Heart left ventricle (tissue), 13 donors: ENCODE measurements around the gene XK.

ENCODE experiments used
- CTCF ChIP-seq, 12 donors: fragments of 200-600 bp; sonication (generic) in 4 of 12; IDR thresholded peaks; one replicate each; pipeline versions ENCODE4 v1.5.0 to v1.8.0; 2018 to 2022; ENCODE audit warnings: antibody characterized with exemption in 12 of 12, mild to moderate bottlenecking in 5 of 12
- POLR2A ChIP-seq, 2 donors: fragments of 450-650 bp; IDR thresholded peaks; one replicate each; pipeline ENCODE4 v1.6.1; 2017; ENCODE audit warnings: antibody characterized with exemption in 2 of 2, mild to moderate bottlenecking in 2 of 2, moderate library complexity in 2 of 2
- donor health status: ischemic (EF 13 %, LVEDD 7.1; RV severe dilation, severe dysfunction).
- donor health status: DM: no; HTN: yes; CAD: no.
- donor health status: DM: no; HTN: no; CAD: no.
- donor health status: ischemic (EF 25% LVEDD 6.9; RV normal size, moderate dysfunction).
- donor health status: ischemic (EF 25% LVEDD 5.7; RV mildly dilated, moderate dysfunction).
- donor health status: ischemic (EF 35%, LVEDD 5.7; RV mildly dilated, moderate dysfunction).
- donor health status: nonischemic (EF 11% LVEDD 7.7; RV severe dilation, severe dysfunction).
- donor health status: DM: yes; HTN: yes; CAD: no.
- donor health status: PGD.
- donor health status: ischemic (EF 29% LVEDD 5.4; RV normal size, mild dysfunction).
- donor health status: nonischemic (EF 23%, LVEDD 6.1; RV moderate dilation, normal function).

DNA sequence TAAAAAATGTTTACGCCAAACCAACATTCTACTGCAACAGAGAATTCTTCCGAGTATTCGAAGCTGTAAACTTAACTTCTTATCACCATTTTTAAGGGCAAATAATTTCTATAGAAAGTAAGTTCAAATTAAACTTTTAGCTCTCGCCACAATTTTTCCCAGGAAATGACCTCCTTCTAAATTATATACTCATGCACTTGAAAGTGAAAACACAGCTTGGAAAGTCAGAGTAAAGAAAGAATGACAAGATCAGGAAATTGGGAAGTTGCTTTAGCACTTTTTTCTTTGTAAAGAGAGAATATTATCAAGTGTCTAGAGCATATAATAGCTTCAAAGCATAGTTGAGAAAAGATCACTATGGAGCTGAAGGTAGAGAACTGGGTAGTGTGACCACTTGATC, 95.5 kb downstream of the XK start:
- TF ChIP-seq POLR2A (IDR thresholded peaks at IDR 0.05) (no peak), CTCF (IDR thresholded peaks at IDR 0.05) (no peak)
